HG03565 (cell line): ENCODE data around the gene CRISPLD2.

Experiments used
- ATAC-seq: cut with Tn5 transposase; IDR thresholded peaks from one replicate; pipeline ENCODE4 v1.9.1; 2021; ENCODE audit warnings: mild to moderate bottlenecking, moderate library complexity; ENCODE audit not compliant: unreplicated experiment

Gene CRISPLD2

GRCh38 chr16:84948851-84949610 is 129.2 kb downstream of the CRISPLD2 start:
- no peak for ATAC-seq

DNA sequence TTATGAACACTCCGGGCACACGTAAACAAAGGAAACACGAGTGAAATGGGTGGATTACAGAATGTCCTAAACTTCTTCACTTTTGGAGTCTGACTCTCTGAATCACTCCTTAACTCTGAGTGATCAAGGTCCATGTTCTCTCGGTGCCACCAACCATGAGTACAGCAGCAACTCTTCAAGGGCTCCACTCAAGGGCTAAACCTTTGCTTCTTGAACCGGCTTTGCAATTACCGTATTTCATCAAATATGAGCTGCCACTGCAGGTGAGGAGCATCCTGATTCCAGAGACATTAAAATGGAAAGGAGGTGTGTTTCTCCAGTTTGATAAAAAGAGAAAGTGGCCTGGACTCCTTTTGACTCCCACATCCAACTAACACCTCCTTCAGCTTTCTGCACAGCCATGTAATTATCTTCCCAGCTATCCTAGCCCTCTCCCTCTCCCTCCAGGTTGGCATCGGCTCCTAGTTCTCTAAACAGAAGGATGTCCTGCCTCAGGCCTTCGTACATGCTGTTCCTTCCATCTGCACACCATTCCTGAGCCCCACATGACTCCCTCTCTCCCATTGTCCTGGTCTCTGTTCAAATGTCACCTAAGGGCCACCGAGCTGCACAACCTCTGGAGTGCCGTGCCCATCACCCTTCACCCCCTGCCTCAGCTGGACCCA is 130.1 kb downstream of the CRISPLD2 start:
- no peak for ATAC-seq

GRCh38 chr16:84950906-84951305 is 131.1 kb downstream of the CRISPLD2 start:
- ATAC-seq: no peak

GRCh38 chr16:84952335-84953189 is 132.8 kb downstream of the CRISPLD2 start:
- no peak for ATAC-seq

GRCh38 chr16:84953190-84953746 is 133.5 kb downstream of the CRISPLD2 start:
- ATAC-seq: no peak

DNA sequence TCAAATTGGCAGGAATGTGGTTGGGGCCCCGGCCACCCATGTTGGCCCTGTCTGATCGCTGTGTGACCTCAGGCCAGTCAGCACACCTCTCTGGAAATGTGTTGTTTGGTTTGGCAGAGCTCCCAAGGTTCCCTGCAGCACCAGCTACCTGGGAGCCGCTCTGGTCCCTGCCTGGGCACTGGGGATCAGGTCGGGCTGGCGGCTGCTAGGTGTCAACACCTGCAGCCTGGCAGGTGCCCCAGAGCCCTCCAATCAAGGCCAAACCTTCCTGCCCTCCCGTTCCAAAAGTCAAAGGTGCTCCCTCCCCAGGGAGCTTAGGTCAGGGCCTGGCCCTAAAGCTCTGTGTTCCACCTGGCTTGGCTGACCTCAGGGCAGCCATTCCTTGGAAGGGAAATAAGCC is 135.6 kb downstream of the CRISPLD2 start:
- ATAC-seq: no peak

GRCh38 chr16:84957192-84957591 is 137.4 kb downstream of the CRISPLD2 start:
- no peak for ATAC-seq

DNA sequence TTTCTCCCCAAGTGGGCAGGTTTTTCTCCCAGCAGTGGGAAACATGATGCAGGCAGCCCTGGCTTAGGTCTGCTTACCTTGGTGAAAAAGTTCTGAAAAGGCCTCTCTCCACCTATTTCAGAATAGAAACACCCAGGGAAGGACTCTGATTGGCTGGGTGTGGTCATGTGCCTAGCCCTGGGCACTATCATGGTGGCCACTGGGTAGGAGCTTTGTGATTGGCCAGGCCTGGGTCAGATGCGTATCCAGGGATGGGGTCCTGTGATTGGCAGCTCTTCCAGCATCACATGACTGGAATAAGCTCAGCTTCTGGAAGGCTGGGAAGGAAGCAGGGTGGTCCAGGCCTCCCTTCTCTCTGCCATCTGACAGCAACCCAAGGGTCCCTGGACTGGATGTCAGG is 138.0 kb downstream of the CRISPLD2 start:
- ATAC-seq: no peak
